Measurements from ENCODE around the gene SLC26A4.

Gene SLC26A4

GRCh38 chr7:107661081-107661864, 645 bp downstream of the SLC26A4 start:
- peak; percentile 59 for DNase-seq

DNA sequence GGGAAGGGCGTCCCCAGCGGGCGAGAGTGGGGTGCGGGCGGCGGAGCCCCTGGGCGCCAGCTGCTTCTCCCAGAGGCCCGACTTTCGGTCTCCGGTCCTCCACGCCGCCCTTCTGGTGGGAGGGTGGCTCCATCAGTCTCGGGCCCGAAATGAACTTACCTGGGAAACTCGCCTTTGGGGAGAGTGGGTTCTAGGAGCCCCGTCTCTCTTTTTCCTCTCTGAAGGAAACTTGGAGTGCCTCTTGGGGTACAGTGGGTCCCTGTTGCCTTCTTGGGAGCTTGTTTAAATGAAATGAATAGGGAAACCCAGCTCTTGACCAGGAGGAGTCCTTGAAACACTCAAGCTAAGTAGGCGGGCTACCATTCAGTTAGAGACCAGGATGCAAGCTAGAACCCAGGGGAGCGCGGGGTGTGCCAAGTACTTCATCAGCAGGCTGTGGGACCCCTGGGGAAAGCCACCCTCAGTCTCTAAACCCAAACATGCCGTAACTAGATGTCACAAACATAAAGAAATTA, 1.3 kb downstream of the SLC26A4 start:
- DNase-seq = peak; percentile 59

- no peak for DNase-seq
Measured at GRCh38 chr7:107663196-107663595, 2.6 kb downstream of the SLC26A4 start.

- DNase-seq = no peak
Measured at GRCh38 chr7:107666790-107667189, 6.2 kb downstream of the SLC26A4 start.

- no peak for DNase-seq
Measured at GRCh38 chr7:107667341-107667740, 6.7 kb downstream of the SLC26A4 start.

GRCh38 chr7:107668296-107668695, 7.7 kb downstream of the SLC26A4 start:
- DNase-seq = no peak

DNA sequence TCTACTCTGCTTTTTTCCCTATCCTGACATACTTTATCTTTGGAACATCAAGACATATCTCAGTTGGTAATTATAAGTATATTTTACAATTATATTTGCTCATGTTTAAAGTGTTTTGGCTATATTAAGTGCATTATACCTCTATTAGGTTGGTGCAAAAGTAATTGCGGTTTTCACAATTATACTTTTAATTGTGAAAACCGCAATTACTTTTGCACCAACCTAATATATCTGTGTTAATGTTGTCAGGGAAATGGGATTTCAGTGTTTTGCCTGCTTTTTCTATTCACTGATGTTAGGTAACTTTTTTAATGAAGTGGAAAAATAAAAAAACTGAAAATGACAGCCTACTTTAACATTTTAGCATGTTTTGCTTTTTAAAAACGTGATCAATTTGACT, 11.6 kb downstream of the SLC26A4 start:
- no peak for DNase-seq

GRCh38 chr7:107676249-107676648, 15.6 kb downstream of the SLC26A4 start:
- DNase-seq = no peak

- DNase-seq = no peak
Measured at GRCh38 chr7:107678110-107678753, 17.6 kb downstream of the SLC26A4 start.

- no peak for DNase-seq
Measured at GRCh38 chr7:107680478-107680877, 19.9 kb downstream of the SLC26A4 start.

GRCh38 chr7:107682886-107683285, 22.3 kb downstream of the SLC26A4 start:
- DNase-seq = no peak

DNA sequence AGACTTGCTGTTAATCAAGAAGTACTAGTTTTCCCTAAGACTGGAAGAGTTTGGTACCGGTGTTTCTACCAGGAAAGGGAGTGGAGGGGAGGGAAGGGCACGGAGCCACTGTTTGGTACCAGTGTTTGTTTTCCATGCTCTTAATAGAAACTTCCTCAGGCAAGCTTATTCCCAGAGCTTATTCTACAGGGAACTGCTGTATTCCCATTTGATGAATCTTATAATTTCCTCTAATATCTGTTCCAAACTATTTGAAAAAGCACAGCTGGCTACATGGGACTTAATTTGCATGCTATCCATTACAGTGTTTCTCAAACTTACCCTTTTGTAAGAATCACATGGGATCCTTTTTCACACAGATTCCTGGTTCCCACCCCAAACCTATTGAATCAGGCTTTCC, 23.7 kb downstream of the SLC26A4 start:
- DNase-seq = no peak

GRCh38 chr7:107684947-107685463, 24.4 kb downstream of the SLC26A4 start:
- no peak for DNase-seq

- no peak for DNase-seq
Measured at GRCh38 chr7:107686816-107687387, 26.3 kb downstream of the SLC26A4 start.

DNA sequence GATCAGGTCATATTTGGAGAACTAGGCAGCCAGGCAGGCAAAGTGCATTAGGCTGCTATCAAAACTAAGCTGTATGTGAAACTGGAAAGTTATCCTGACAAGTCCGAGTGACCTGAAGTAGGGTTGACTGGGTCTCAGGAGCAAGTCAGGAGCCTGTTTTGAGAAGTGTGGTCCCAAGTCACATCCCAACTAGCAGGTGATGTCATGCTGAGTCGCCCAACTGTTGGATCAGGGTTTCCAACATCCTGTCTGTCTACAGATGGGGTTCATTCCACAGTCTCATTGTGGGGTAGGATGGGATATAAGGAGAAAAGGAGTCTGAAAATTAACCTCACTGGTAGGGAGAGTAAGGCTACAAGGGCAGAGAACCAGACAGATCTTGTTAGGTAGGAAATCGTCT, 27.0 kb downstream of the SLC26A4 start:
- no peak for DNase-seq

- DNase-seq = no peak
Measured at GRCh38 chr7:107689553-107689952, 28.9 kb downstream of the SLC26A4 start.

- no peak for DNase-seq
Measured at GRCh38 chr7:107690084-107690483, 29.5 kb downstream of the SLC26A4 start.

- DNase-seq = no peak
Measured at GRCh38 chr7:107690611-107691010, 30.0 kb downstream of the SLC26A4 start.

DNA sequence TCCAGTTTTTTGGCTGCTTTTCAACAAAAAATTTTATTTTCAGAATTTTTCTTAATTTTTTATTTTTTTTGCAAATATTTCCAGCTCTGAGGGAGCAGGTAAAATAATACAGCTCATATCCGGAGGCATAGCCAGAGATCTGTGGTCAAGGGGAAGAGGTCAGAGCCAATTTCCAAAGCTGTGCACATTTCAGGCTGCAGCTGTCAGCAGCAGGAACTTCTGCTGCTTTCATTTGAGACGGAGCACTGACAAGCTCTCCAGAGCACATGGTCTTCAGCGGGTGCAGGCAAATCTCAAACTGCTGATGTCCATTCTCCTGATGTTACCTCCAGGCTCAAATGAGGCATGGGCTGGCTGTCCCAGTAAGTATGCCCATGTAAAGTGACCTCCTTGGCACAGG, 31.1 kb downstream of the SLC26A4 start:
- DNase-seq = peak; percentile 32

DNA sequence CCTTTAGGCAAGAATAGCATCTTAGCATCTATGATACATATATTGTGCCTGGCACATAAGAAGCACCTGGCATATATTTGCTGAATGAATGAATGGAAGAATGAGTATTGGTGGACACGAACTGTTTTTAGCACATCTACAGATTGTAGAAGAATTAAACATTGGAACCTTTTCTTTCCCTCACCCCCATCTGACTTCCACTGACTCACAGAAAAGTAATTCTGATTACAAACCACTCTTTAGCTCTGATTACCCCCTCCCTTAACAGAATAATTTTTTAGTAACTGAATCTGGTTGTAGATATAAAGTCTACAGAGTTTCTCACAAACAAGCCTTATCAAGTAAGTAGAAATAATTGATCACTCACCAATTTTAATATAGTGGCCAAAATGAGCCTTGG, 31.9 kb downstream of the SLC26A4 start:
- DNase-seq = no peak

GRCh38 chr7:107693396-107693795, 32.8 kb downstream of the SLC26A4 start:
- peak; percentile 31 for DNase-seq

GRCh38 chr7:107694386-107694785, 33.8 kb downstream of the SLC26A4 start:
- DNase-seq = peak; percentile 78

GRCh38 chr7:107696330-107696946, 35.8 kb downstream of the SLC26A4 start:
- DNase-seq = peak; percentile 30
